HT1080 (cell line): ENCODE results near the gene AKR1C2. TPM values are rescaled to one million over a fixed set of nuclear protein-coding genes. Genes with fewer than 3 reads are reported as not detected.
"Not testable (repeated sequence)": the region's sequence is repeated elsewhere in the genome, so short reads cannot be mapped to it uniquely, and the experiment has no call there.

Experiments used
- DNase-seq: peaks from one replicate; pipeline ENCODE4 v3.0.0-alpha.2; 2015; ENCODE audit warnings: low read depth
- total RNA-seq: library from RNA; depleted of rRNA; stranded (reverse); fragments of >200 nt; shearing (Covaris generic); gene quantifications from 2 replicates; pipeline ENCODE4 v1.2.3, GENCODE V29; 2014

AKR1C2 gene
- total RNA-seq, 1 experiment from 2014 or later, result 1.5 TPM

DNA sequence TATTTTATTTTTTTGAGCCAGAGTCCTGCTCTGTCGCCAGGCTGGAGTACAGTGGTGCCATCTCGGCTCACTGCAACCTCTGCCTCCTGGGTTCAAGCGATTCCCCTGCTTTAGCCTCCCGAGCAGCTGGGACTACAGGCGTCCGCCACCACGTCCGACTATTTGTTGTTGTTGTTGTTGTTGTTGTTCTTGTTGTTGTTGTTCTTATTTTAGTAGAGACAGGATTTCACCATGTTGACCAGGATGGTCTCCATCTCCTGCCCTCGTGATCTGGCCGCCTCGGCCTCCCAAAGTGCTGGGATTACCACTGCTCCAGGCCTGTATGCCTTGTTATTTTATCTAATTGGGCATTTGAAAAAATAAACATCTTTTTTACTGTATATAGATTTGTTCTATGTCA is 42.1 kb downstream of the AKR1C2 start:
- DNase-seq, result not testable (repeated sequence)

DNA sequence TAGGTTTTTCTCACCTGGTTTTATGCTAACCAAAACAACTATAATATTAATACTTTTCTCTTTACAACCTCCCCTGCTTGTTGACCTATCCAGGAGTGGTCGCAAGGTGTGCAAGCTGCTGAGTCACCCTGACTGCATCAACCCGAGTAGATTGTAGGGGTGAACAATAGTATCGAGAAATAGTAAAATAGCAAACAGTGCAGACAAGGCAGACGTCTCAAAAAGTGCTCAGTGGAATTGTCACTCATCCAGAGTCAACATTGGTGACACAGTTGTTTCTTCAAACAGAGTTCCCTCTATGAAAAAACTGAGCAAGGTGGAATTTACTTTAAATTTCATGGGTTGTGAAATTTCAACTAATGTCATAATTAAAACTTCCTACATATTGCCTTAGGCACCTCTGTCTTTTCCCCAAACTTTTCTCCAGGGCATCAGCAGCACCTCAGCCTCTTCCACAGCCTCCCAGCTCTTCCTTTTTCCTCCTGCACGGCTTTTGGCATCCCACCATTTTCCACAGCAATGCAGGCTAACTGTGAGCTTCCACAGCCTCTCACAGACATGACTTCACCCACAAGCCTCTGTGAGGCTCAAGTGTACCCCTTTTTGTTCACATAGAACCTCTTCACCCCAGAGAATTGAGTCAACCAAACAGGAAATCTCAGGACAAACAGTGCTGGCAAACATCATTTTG is 46.6 kb downstream of the AKR1C2 start:
- not testable (repeated sequence) for DNase-seq

DNA sequence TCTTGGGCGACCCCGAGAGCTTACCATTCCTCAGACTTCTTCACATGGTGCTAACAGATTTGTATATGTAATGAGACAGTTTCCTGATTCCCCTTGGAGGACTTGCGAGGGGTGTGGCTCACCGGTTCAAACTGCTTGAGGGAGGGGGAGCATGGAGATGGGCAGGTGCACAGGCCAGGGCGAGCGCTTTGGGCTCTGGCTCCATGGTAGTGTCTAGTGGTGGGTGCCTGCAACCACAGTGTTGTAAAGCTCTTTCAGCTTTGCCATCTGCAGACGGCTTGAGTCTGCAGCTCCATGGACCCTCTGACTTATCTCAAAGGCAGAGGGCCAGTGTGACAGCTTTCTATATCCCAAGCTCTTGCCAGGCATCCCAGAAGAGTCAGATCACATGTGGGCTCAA is 47.6 kb downstream of the AKR1C2 start:
- not testable (repeated sequence) for DNase-seq

DNA sequence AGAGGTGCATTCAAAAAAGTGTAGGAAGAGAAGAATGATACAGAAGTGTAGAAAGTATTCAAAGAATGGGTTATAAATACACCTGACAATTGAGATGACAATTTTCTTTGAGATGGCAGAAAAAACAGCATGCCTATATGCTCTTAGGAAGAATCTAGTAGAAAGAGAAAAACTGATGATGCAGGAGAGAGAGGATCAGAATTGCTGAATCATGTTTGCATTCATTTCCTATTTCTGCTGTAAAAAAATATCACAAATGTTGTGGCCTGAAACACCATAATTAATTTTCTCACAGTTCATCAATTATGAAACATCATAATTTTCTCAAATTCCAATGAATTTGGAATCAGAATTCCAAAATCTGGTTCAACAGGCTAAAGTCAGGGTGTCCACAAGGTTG is 50.3 kb downstream of the AKR1C2 start:
- no peak for DNase-seq

DNA sequence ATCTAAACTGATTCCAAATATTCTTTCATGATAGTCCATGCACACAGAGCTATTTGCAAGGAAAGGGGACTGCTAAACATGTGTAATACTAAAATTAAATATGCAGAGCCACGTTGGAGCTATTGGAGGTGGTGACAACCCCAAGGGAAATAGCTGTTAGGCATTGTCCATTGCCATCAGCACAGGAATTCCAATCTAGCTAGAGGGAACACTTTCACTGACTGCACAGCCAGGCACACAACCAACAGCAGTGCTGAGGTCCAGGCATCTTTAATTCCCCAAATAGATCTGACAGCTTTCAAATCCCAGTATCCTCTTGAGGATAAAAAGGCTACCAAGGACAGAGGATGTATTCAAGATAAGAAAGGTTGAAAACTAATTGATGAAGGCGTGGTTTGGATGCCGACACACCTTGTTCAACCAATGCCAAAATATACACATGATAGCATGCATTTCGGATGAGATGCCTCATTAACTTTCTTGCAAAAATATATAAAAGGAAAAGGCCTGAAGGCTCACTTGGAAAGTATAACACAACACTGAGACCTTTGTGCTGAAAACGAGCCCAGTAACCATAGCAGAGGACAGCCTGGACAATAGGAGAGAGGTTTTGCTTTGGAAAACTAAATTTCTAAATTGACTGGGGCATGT is 52.0 kb downstream of the AKR1C2 start:
- DNase-seq, result not testable (repeated sequence)

DNA sequence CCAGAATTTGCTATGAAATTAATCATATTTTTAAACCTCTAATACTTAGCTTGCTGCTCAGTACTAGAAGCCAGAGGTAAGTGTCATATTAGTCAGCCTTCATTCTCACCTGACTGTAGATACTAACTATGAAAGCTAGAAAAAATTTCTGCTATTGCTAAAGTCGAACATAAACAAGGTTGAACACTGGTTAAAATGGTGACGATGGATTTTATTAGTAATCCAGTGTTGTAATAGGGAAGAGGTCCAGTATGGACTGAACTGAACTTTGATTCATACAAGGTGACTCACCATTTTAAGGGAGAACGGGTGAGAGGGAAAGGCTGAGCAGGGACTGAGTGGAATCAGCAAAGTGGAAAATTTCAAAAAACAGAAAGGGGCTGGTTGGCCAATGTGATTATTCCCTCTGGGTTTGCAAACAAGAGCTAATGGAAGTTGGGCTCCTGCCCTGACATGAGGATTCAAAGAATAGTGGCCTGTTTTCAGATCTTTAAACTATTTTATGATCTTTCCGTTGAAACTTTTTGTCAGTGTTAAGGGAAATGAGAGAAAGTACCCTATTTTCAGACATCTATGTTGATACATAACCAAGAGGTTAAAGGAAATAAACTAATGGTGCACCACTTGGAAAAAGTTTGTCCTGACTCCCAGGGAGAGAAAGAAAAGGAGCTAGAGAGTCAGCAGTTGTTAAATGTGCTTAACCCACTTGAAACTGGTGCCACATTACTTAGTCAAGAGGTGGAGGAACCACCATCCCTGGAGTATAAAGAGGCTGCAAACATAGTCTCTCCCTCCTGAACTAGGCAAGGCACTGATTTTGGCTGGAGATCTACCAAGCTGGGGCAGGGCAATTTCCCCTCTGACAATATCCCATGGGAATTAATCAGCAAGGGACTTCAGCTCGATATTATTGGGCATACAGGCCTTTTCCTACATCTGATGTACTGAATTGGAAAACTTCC is 55.7 kb downstream of the AKR1C2 start:
- DNase-seq, result peak; percentile 85

DNA sequence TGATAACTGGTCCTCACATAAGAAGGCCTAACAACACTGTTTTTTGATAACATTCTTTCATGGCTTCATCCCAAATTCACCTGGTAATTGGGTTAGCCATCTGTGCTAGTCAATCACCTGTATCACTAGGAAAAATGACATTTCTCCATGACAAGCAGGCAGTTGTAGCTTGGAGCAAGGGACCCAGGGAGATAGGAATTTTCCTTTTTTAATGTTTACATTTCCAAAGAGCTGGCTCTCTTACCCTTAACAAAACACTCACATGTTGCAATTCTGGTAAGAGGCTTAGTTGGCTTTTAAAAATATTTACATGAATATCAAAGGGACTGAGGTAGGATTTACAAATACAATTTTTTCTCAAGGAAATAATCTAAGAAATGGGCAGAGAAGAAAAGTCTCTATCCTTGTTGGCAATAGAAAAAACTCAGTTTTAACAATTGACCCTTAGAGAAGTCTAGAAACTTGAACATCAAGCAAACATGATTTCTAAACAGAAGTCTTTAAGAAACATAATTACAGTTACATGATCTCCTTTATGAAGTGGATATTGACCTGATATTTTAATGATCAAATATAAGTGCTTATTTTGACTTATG is 56.5 kb downstream of the AKR1C2 start:
- DNase-seq, result no peak

DNA sequence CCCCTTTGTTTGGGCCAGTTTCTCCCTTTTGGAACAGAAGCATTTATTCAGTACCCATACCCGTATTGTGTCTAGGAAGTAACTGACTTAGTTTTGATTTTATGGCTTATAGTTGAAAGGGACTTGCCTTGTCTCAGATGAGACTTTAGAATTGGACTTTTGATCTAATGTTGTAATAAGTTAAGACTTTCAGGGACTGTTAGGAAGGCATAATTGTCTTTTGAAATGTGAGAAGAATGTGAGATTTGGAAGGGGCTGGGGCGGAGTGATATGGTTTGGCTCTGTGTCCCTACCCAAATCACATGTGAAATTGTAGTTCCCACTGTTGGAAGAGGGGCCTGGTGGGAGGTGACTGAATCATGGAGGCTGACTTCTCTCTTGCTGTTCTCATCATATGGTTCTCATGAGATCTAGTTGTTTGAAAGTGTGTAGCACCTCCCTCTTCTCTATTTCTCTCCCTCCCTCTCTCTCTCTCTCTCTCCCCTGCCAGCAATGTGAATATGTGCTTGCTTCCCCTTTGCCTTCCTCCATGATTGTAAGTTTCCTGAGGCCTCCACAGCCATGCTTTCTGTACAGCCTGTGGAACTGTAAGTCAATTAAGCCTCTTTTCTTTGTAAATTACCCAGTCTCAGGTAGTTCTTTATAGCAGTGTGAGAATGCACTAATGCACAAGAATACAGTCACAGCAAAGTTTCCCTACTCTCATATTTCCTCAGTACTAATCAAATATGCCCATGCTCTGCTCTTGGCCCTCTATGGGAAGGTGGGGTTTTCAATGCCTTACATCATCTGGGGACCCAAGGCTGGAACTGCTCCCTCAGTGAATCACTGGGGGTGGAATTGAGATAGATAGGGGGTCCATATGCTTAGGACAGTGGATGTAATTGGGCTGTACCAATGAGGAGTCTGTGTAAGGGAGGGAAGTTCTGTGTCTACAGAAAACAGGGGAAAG is 57.6 kb downstream of the AKR1C2 start:
- no peak for DNase-seq

DNA sequence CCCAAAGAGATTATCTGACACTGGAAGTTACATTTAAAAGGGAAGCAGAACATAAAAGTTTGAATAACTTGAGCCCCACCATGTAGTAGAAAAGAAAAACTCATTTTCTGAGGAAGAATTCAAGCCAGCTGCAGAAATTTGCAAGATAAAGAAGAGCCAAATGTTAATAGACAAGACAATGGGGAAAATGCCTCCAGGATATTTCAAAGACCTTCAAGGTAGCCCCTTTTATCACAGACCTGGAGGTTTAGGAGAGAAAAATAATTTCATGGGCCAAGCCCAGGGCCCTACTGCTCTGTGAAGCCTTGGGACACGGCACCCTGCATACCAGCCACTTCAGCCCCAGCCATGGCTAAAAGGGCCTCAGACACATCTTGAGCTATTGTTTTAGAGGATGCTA is 58.8 kb downstream of the AKR1C2 start:
- no peak for DNase-seq

DNA sequence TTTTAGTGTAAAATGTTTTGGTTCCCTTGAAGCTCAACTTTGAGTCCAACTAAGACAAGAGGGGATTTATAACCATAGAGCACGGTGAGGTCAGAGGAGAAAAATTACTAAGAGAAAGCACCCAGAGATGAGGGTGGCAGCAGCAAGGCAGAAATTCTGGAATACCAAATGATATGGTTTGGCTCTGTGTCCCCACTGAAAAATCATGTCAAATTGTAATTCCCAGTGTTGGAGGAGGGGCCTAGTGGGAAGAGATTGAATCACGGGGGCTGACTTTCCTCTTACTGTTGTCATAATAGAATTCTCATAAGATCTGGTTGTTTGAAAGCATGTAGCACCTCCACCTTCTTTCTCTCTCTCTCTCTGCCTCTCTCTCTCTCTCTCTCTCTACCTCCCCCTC is 59.8 kb downstream of the AKR1C2 start:
- DNase-seq, result no peak

DNA sequence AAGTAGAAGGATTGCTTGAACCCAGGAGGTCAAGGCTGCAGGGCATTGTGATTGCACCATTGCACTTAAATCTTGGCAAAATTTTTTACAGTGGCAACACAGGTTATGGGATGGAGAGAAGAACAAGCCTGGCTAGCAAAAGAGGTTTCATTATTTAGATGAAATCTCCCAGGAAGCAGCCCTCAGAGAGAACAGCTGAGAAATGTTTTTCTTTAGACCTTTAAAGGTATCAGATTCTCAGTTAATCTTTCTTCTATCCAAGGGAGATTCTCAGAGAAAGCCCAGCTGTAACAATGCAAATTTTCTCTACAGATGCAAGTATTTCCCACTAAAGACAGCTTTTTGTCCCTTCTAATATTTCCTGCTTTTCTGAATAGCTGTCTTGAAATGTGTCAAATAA is 60.2 kb downstream of the AKR1C2 start:
- DNase-seq, result not testable (repeated sequence)

DNA sequence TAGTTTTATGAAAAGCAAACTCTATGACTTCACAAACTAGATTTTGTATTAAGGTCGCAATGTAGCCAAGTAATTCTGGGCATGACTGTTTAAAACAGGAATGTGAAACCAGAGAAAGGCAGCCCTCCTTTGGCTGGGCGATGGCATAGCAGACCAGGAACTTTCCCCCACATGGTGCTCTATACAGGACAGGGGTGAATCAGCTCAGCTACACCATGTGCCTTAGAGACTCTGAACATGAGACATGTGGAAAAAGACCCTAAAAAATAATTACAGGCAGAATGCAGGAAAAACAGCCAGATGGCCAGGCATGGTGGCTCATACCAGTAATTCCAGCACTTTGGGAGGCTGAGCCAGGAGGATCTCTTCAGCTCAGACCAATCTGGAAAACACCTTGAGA is 60.7 kb downstream of the AKR1C2 start:
- peak; percentile 62 for DNase-seq

DNA sequence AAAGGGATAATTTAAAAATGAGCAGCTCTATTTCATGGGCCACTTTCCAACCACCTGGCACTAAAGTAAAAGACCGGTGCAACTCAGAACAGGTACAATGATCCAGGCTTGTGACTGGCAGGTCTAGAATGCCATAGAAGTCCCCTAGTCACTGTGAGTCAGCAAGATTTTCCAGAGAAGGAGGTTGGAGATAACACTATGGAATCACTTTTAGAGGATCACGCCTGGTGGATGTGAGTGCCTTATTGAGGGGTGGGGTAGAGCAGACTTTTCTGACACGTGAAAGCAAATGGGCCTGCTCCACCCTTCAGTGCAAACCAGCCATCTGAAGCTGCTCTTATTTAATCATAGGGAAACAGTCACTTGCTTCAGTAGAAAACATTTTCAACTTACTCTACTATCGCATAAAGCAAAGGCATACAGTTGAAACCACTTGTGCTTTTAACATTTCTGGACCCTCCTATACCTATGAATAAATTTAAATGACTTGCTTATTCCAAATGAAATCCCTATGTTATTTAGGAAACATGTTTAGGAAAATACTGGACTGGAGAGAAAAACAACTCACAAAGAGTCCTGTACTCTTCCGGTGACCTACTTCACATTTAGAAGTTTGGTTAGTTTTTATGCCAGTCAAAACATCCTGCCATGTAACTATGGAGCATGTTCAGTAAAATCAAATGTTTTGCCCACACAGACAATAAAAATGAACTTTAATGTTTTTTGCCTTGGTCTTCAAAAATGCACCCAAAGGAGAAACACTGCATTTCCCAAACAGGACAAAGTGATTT is 61.9 kb downstream of the AKR1C2 start:
- no peak for DNase-seq

DNA sequence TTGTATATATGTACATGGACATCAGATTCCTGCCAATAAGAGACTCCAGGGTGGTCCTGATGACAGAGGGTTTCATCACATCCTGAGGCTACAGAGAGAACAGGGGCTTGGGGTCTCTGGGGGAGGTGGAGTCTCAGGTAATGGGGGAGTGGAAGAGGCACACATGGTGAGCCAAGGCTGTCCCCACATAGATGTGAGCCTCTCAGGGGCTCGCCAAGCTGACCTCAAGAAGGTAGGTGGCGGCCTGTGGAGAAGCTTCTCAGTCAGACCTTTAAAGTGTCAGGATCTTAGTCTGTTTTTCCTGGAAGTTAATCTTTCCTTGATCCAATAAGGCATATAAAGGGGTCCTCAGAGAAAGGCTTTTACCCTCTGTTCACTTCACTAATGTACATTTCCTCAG is 62.7 kb downstream of the AKR1C2 start:
- DNase-seq, result not testable (repeated sequence)

DNA sequence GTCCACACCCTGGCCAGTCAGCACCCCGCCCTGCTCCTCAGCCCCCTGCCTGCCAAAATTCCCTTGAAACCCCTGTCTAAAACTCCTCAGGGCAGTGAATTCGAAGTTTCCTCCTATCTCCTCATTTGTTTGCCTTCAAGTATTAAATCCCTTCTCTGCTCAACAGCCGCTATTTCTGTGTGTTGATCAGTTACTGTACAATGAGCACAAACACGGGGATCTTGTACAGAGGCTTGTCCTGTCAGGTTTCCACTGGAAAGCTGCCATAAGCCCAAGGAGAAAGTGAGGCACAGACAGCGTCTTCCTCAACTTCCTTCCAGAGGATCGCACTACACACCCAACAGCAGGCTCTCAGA is 63.6 kb downstream of the AKR1C2 start:
- DNase-seq, result peak; percentile 27

DNA sequence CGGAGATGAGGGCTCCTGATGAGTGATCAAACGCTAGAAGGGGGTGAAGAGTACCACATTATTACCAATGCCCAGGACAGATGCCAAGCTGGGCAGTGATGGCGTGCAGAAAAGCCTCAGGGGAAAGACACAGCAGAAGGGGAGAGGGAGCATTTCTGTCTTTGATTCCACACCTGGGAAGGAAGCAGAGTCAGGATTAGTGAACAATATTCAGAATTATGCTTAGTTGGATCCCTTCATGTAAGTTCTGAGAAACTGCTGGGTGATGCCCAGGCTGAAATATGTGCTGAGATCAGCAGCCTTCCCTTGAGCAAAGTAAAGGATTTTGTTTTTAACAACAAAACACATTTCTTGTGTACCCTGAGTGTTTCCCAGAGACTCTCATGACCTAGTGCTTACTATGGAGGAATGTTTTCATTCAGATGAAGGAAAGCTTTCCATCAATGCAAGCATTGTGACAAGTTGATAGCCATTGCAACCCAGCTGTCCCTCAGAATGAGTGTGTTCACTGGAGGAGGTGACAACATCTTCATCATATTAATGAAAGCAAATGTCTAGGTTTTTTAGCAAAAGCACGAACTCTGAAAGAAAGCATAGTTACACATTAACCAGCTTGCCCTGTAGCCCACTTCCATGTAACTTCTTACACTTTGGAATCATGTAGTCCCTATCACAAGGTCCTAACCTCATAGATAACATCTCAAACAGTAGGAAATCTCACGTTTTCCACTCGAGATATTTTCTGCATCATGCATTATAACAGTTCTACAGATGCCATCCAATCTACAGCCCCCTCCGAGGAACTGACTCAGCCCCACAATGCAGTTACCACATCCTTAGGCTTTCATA is 64.2 kb downstream of the AKR1C2 start:
- peak; percentile 73 for DNase-seq
